Astrocyte (in vitro differentiated cells and primary cell): ENCODE results near the gene HIPK2. TPM values are rescaled to one million over a fixed set of nuclear protein-coding genes. Genes with fewer than 3 reads are reported as not detected.

Experiments used
- DNase-seq: peaks from one replicate; pipeline ENCODE4 v3.0.0-alpha.2; 2010; ENCODE audit warnings: low read depth
- FAIRE-seq: peaks from 2 replicates; lab custom pipeline; 2011; peaks lifted over from hg19 to GRCh38; lab: Jason Lieb, UNC
- H2AFZ ChIP-seq: 2 replicates; pipeline ENCODE4 v1.6.0; 2012; ENCODE audit warnings: low read depth, low read length, inconsistent platforms
- H3K27ac ChIP-seq: 2 replicates; pipeline ENCODE4 v1.5.1; 2011; ENCODE audit warnings: low read depth, low read length, inconsistent platforms
- H3K27me3 ChIP-seq: 2 replicates; pipeline ENCODE4 v1.6.0; 2011; ENCODE audit warnings: low read length, inconsistent platforms; ENCODE audit not compliant: insufficient read depth
- H3K36me3 ChIP-seq: 2 replicates; pipeline ENCODE4 v1.5.1; 2011; ENCODE audit warnings: low read length, inconsistent platforms; ENCODE audit not compliant: insufficient read depth
- H3K4me1 ChIP-seq: 2 replicates; pipeline ENCODE4 v1.5.1; 2011; ENCODE audit warnings: low read length, inconsistent platforms; ENCODE audit not compliant: insufficient read depth
- H3K4me2 ChIP-seq: 2 replicates; pipeline ENCODE4 v1.6.0; 2012; ENCODE audit warnings: low read length, inconsistent platforms
- H3K4me3 ChIP-seq: 2 replicates; pipeline ENCODE4 v1.5.1; 2011; ENCODE audit warnings: low read depth, mild to moderate bottlenecking, low read length, inconsistent platforms; ENCODE audit not compliant: insufficient read depth
- H3K79me2 ChIP-seq: 2 replicates; pipeline ENCODE4 v1.6.0; 2012; ENCODE audit warnings: mild to moderate bottlenecking, low read length, inconsistent platforms; ENCODE audit not compliant: insufficient read depth
- H3K9ac ChIP-seq: 2 replicates; pipeline ENCODE4 v1.6.0; 2012; ENCODE audit warnings: mild to moderate bottlenecking, low read length, inconsistent platforms
- H3K9me3 ChIP-seq: 2 replicates; pipeline ENCODE4 v1.5.1; 2012; ENCODE audit warnings: low read depth, mild to moderate bottlenecking, low read length, inconsistent platforms; ENCODE audit not compliant: insufficient read depth
- H4K20me1 ChIP-seq: 2 replicates; pipeline ENCODE4 v1.6.0; 2012; ENCODE audit warnings: low read length, inconsistent platforms; ENCODE audit not compliant: insufficient read depth
- H3K27ac Mint-ChIP-seq: one replicate; pipeline ENCODE4 v1.8.0; 2021; ENCODE audit warnings: mild to moderate bottlenecking, mixed read lengths; ENCODE audit not compliant: unreplicated experiment
- H3K27me3 Mint-ChIP-seq: one replicate; pipeline ENCODE4 v1.8.0; 2021; ENCODE audit warnings: low read depth, mixed read lengths; ENCODE audit not compliant: unreplicated experiment
- H3K36me3 Mint-ChIP-seq: one replicate; pipeline ENCODE4 v1.8.0; 2021; ENCODE audit warnings: low read depth, mixed read lengths; ENCODE audit not compliant: unreplicated experiment
- H3K4me1 Mint-ChIP-seq: one replicate; pipeline ENCODE4 v1.8.0; 2021; ENCODE audit warnings: low read depth, mixed read lengths; ENCODE audit not compliant: unreplicated experiment
- H3K4me3 Mint-ChIP-seq: one replicate; pipeline ENCODE4 v1.8.0; 2021; ENCODE audit warnings: mild to moderate bottlenecking, moderate library complexity, mixed read lengths; ENCODE audit not compliant: unreplicated experiment
- H3K9me3 Mint-ChIP-seq: one replicate; pipeline ENCODE4 v1.8.0; 2021; ENCODE audit warnings: mild to moderate bottlenecking, mixed read lengths; ENCODE audit not compliant: unreplicated experiment
- EZH2 ChIP-seq: IDR thresholded peaks from 2 replicates; pipeline ENCODE4 v1.6.1; 2012; ENCODE audit warnings: mild to moderate bottlenecking, low read length, inconsistent platforms; ENCODE audit not compliant: insufficient read depth
- total RNA-seq: library from RNA; stranded (reverse); gene quantifications from 2 replicates; pipeline ENCODE4 v1.2.1, GENCODE V29; 2021
- TF ChIP-seq, protein P1 (sequence below): IDR thresholded peaks from 2 replicates; pipeline ENCODE4 v1.5.1; 2011; ENCODE audit warnings: low read depth, mild to moderate bottlenecking, inconsistent platforms, low read length, moderate library complexity; ENCODE audit not compliant: insufficient read depth

Gene HIPK2
- total RNA-seq, 1 donor from 2014 or later = 35.8 TPM

GRCh38 chr7:139619367-139619657 is 158.5 kb downstream of the HIPK2 start:
- Mint-ChIP-seq H3K27me3 (no peaks in the 10 kb centered on the region), H3K4me1 (no peaks in the 10 kb centered on the region), H3K4me3 (no peak overlapping the region), H3K36me3 (peaks cover 11% of the 10 kb centered on the region), H3K9me3 (no peaks in the 10 kb centered on the region), H3K27ac (no peak overlapping the region)
- Histone ChIP-seq H3K27me3 (no peaks in the 10 kb centered on the region), H3K4me3 (no peak overlapping the region), H4K20me1 (peaks cover 19% of the 10 kb centered on the region), H3K4me2 (no peak overlapping the region), H3K9ac (peak overlapping the region; percentile 59), H3K79me2 (no peaks in the 10 kb centered on the region), H3K36me3 (peaks cover 27% of the 10 kb centered on the region), H3K9me3 (no peaks in the 10 kb centered on the region), H2AFZ (no peak overlapping the region), H3K4me1 (no peaks in the 10 kb centered on the region), H3K27ac (no peak overlapping the region)
- DNase-seq (peak; percentile 67), FAIRE-seq (no peak)
- TF ChIP-seq, protein P1, sequence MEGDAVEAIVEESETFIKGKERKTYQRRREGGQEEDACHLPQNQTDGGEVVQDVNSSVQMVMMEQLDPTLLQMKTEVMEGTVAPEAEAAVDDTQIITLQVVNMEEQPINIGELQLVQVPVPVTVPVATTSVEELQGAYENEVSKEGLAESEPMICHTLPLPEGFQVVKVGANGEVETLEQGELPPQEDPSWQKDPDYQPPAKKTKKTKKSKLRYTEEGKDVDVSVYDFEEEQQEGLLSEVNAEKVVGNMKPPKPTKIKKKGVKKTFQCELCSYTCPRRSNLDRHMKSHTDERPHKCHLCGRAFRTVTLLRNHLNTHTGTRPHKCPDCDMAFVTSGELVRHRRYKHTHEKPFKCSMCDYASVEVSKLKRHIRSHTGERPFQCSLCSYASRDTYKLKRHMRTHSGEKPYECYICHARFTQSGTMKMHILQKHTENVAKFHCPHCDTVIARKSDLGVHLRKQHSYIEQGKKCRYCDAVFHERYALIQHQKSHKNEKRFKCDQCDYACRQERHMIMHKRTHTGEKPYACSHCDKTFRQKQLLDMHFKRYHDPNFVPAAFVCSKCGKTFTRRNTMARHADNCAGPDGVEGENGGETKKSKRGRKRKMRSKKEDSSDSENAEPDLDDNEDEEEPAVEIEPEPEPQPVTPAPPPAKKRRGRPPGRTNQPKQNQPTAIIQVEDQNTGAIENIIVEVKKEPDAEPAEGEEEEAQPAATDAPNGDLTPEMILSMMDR = no peak

DNA sequence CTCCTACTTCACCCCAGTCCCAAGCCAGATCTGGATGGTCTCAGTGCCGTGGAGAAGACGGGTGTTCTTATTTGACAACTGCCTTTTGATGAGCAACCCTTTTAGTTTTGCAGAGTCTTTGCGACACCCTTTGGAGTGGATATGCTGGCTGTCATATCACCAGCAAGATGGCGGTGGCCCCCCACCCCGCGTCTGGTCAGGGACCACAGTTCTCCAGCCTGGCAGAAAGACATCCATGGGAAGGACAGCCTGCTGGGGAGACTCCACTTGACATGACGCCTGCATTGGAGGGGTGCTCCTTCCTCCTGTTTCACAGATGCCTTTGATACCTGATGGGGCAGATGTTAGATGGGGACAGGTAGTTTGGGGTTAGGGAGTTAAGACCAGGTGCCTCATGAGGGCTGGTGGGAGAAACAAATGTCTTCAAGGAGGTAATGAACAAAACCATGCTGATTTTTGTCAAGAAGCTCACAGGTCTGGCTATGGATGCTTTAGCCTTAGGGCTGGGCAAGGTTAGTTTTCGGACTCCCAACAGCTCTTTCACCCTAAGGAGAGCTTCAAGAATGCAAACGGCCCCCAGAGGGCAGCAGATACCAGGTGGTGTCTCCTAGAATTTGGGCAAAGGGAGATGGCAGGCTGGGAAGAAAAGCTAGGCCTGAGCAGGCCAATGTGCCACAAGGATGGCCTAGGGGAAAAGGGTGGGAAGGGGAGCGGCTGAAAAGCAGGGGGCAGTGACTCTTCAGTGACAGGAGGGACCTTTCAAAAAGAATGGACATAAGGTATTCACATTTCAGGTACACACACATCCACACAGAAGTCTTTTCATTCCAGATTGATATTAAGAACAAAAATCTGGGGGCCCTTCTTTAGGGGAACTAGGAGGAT is 159.1 kb downstream of the HIPK2 start:
- Mint-ChIP-seq H3K4me1 (no peaks in the 10 kb centered on the region), H3K36me3 (peaks cover 11% of the 10 kb centered on the region)
- H3K27ac ChIP-seq = no peak overlapping the region

GRCh38 chr7:139617074-139617473 is 160.7 kb downstream of the HIPK2 start:
- no peaks in the 10 kb centered on the region for H3K79me2 ChIP-seq
- Mint-ChIP-seq H3K9me3 (no peaks in the 10 kb centered on the region), H3K4me3 (no peak overlapping the region), H3K36me3 (peaks cover 11% of the 10 kb centered on the region), H3K27me3 (no peaks in the 10 kb centered on the region), H3K27ac (no peak overlapping the region), H3K4me1 (no peaks in the 10 kb centered on the region)
- no peaks in the 10 kb centered on the region for H3K4me1 ChIP-seq
- FAIRE-seq (no peak), DNase-seq (no peak)
- H2AFZ ChIP-seq = no peak overlapping the region
- H3K27me3 ChIP-seq = no peaks in the 10 kb centered on the region
- TF ChIP-seq, protein P1 = no peak
- no peak for TF ChIP-seq EZH2
- H3K9ac ChIP-seq = no peak overlapping the region
- H3K27ac ChIP-seq = no peak overlapping the region
- H3K36me3 ChIP-seq = peaks cover 35% of the 10 kb centered on the region
- no peaks in the 10 kb centered on the region for H3K9me3 ChIP-seq
- H4K20me1 ChIP-seq = peaks cover 19% of the 10 kb centered on the region
- no peak overlapping the region for H3K4me3 ChIP-seq
- H3K4me2 ChIP-seq = no peak overlapping the region

More for the DNA sequence above, 159.1 kb downstream of the HIPK2 start:
- FAIRE-seq (no peak), DNase-seq (peak; percentile 13)
- no peaks in the 10 kb centered on the region for H3K9me3 Mint-ChIP-seq
- Histone ChIP-seq H4K20me1 (peaks cover 19% of the 10 kb centered on the region), H3K79me2 (no peaks in the 10 kb centered on the region), H3K4me3 (no peak overlapping the region), H3K4me1 (no peaks in the 10 kb centered on the region), H2AFZ (no peak overlapping the region), H3K9me3 (no peaks in the 10 kb centered on the region), H3K36me3 (peaks cover 28% of the 10 kb centered on the region), H3K27me3 (no peaks in the 10 kb centered on the region), H3K4me2 (no peak overlapping the region), H3K9ac (peak overlapping the region; percentile 59)
- no peak overlapping the region for H3K27ac Mint-ChIP-seq
- no peaks in the 10 kb centered on the region for H3K27me3 Mint-ChIP-seq
- no peak for TF ChIP-seq EZH2
- TF ChIP-seq, protein P1 = peak; percentile 50
- no peak overlapping the region for H3K4me3 Mint-ChIP-seq
